PC-9 (cell line): ENCODE measurements around the gene CES1. TPM values are rescaled to one million over a fixed set of nuclear protein-coding genes. Genes with fewer than 3 reads are reported as not detected.
"Not testable (repeated sequence)": the region's sequence is repeated elsewhere in the genome, so short reads cannot be mapped to it uniquely, and the experiment has no call there.

Source experiments
- BruUV-seq: library from RNA; stranded (reverse); fragments of 400-500 nt; replicated peaks from 2 replicates; lab custom pipeline; 2021; lab: Mats Ljungman, UMichigan
- CTCF ChIA-PET: fragments of 300-600 bp; sonication (Branson Sonifier 250); formaldehyde crosslinking; loops from one replicate; lab custom pipeline; 2022; ENCODE audit warnings: antibody characterized with exemption; lab: Charles Lee
- POLR2A ChIA-PET: fragments of 300-600 bp; sonication (Branson Sonifier 250); formaldehyde crosslinking; loops from one replicate; lab custom pipeline; 2022; ENCODE audit warnings: antibody characterized with exemption; ENCODE audit not compliant: unreplicated experiment; lab: Charles Lee
- DNase-seq, 2 experiments: peaks; one replicate each; pipeline versions ENCODE4 v3.0.0 to v3.0.0-alpha.2; 2015 to 2022; ENCODE audit warnings: mixed read lengths in 1 of 2
- H2AFZ ChIP-seq: fragments of 200-600 bp; sonication (generic); 2 replicates; pipeline ENCODE4 v1.8.1; 2017; ENCODE audit warnings: antibody characterized with exemption
- H3F3A ChIP-seq: fragments of 200-600 bp; sonication (generic); 2 replicates; pipeline ENCODE4 v1.8.1; 2017; ENCODE audit warnings: antibody characterized with exemption, mild to moderate bottlenecking, low read depth; ENCODE audit not compliant: insufficient read depth
- H3K27ac ChIP-seq: fragments of 200-600 bp; sonication (generic); 2 replicates; pipeline ENCODE4 v1.6.1; 2016; ENCODE audit warnings: mixed run types
- H3K27me3 ChIP-seq: fragments of 200-600 bp; sonication (generic); 2 replicates; pipeline ENCODE4 v1.6.1; 2016; ENCODE audit warnings: low read depth, mixed run types; ENCODE audit not compliant: insufficient read depth
- H3K36me3 ChIP-seq: fragments of 200-600 bp; sonication (generic); 2 replicates; pipeline ENCODE4 v1.6.1; 2016; ENCODE audit warnings: low read depth, mixed run types
- H3K4me1 ChIP-seq: fragments of 200-600 bp; sonication (generic); replicated peaks from 2 replicates; pipeline ENCODE4 v1.6.1; 2016; ENCODE audit warnings: mixed run types; ENCODE audit not compliant: insufficient read depth
- H3K4me2 ChIP-seq: fragments of 200-600 bp; sonication (generic); 2 replicates; pipeline ENCODE4 v1.6.1; 2017; ENCODE audit warnings: mixed run types
- H3K4me3 ChIP-seq: fragments of 200-600 bp; sonication (generic); 2 replicates; pipeline ENCODE4 v1.6.1; 2016; ENCODE audit warnings: mixed run types
- H3K79me2 ChIP-seq: fragments of 200-600 bp; sonication (generic); 2 replicates; pipeline ENCODE4 v1.6.1; 2017; ENCODE audit warnings: low read depth, mixed run types
- H3K9me2 ChIP-seq: fragments of 200-600 bp; sonication (generic); 2 replicates; pipeline ENCODE4 v1.8.1; 2017; ENCODE audit warnings: mild to moderate bottlenecking; ENCODE audit not compliant: insufficient read depth
- H3K9me3 ChIP-seq: fragments of 200-600 bp; sonication (generic); 2 replicates; pipeline ENCODE4 v1.8.1; 2016; ENCODE audit warnings: low read depth; ENCODE audit not compliant: insufficient read depth
- H4K20me1 ChIP-seq: fragments of 200-600 bp; sonication (generic); 2 replicates; pipeline ENCODE4 v1.8.1; 2017; ENCODE audit not compliant: insufficient read depth
- EZH2 ChIP-seq: fragments of 200-600 bp; sonication (generic); IDR thresholded peaks from 2 replicates; pipeline ENCODE4 v1.8.0; 2017; ENCODE audit warnings: antibody characterized with exemption, low read depth
- intact Hi-C: fragments of 100-400 bp; cut with micrococcal nuclease; formaldehyde crosslinking; loops from one replicate; pipeline ENCODE4 v1.10.0; 2022; ENCODE audit not compliant: unreplicated experiment
- total RNA-seq: library from RNA; stranded (reverse); gene quantifications from 2 replicates; pipeline ENCODE4 v1.2.3, GENCODE V29; 2021
- TF ChIP-seq, protein P1 (sequence below): fragments of 200-600 bp; sonication (generic); conservative IDR thresholded peaks from 2 replicates; pipeline ENCODE4 v1.6.1; 2017; ENCODE audit warnings: mixed run types, antibody characterized with exemption, mild to moderate bottlenecking, moderate library complexity

The CES1 gene
- total RNA-seq, 1 experiment from 2014 or later, result 107 TPM

DNA sequence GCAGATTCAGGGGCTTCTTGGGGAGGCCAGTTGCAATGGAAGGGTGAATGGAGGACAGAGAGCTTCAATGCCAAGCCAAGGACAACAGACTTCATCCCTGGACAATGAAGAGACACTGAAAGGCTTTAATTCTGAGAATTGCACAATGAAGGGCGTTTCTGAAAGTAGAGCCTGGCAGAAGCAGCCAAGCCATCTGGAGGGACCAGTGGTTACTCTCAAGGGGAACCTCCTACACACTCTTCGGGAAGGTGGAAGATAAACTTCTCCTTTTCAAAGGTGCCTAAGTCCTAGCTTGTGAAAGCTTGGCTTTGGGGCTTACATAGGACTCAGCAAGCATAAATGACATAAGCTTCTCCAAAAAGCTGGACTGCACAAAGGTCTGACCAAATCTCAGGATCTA lies 6.2 kb upstream of the CES1 start:
- H3K27me3 ChIP-seq, result no peaks in the 10 kb centered on the region
- TF ChIP-seq, protein P1, sequence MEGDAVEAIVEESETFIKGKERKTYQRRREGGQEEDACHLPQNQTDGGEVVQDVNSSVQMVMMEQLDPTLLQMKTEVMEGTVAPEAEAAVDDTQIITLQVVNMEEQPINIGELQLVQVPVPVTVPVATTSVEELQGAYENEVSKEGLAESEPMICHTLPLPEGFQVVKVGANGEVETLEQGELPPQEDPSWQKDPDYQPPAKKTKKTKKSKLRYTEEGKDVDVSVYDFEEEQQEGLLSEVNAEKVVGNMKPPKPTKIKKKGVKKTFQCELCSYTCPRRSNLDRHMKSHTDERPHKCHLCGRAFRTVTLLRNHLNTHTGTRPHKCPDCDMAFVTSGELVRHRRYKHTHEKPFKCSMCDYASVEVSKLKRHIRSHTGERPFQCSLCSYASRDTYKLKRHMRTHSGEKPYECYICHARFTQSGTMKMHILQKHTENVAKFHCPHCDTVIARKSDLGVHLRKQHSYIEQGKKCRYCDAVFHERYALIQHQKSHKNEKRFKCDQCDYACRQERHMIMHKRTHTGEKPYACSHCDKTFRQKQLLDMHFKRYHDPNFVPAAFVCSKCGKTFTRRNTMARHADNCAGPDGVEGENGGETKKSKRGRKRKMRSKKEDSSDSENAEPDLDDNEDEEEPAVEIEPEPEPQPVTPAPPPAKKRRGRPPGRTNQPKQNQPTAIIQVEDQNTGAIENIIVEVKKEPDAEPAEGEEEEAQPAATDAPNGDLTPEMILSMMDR, result no peak
- TF ChIP-seq EZH2, result no peak
- H3F3A ChIP-seq, result peaks cover 11% of the 10 kb centered on the region
- DNase-seq, result no peak
- CTCF ChIA-PET, result interaction anchor here (0.6 kb wide), 1 partner anchor 701 kb away, joined by 3 read pairs; no protein-coding TSS in a partner anchor
- intact Hi-C loops, result loop anchor here (10.0 kb wide), 1 partner anchor 84 kb away; no protein-coding TSS in a partner anchor
- H3K27ac ChIP-seq, result no peak overlapping the region
- H3K4me1 ChIP-seq, result peaks cover 30% of the 10 kb centered on the region
- no peak overlapping the region for H3K4me2 ChIP-seq
- no peak overlapping the region for H3K4me3 ChIP-seq
- no peaks in the 10 kb centered on the region for H3K79me2 ChIP-seq
- BruUV-seq, result no TSS peak
- no peaks in the 10 kb centered on the region for H3K9me3 ChIP-seq
- H3K9me2 ChIP-seq, result peaks cover 4% of the 10 kb centered on the region; the same call in 1 of the 2 replicates
- no peaks in the 10 kb centered on the region for H4K20me1 ChIP-seq
- POLR2A ChIA-PET, result no interaction called here
- no peaks in the 10 kb centered on the region for H3K36me3 ChIP-seq
- H2AFZ ChIP-seq, result no peak overlapping the region

DNA sequence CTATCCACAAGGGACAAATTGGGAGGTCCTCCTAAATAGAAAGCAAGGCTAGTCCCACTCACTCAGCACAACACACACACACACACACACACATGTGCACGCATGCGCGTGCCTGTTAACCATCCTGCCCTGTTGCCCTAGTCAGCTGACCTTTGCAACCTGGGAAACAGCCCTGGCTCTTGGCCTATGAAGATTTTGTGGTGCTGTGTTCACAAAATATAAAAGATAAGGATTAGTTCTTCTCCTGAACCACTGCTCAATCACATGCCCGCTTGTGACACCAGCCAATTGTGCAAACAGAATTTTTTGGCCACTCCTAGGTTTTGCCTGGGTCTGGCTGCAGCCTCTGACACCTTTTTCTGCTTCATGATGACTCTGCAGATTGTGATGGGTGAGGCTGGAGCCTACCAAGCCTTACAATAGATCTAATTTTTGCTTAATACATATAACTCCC lies 3.3 kb upstream of the CES1 start:
- Histone ChIP-seq H3K79me2 (no peaks in the 10 kb centered on the region), H2AFZ (peak overlapping the region; percentile 63; the same call in 1 of the 2 replicates), H4K20me1 (no peaks in the 10 kb centered on the region), H3K4me3 (no peak overlapping the region), H3K27ac (peak overlapping the region; percentile 100), H3K9me3 (no peaks in the 10 kb centered on the region), H3K4me2 (peak overlapping the region; percentile 60), H3K27me3 (no peaks in the 10 kb centered on the region), H3F3A (peaks cover 11% of the 10 kb centered on the region), H3K9me2 (no peaks in the 10 kb centered on the region), H3K4me1 (peaks cover 35% of the 10 kb centered on the region), H3K36me3 (no peaks in the 10 kb centered on the region)
- BruUV-seq, result no TSS peak
- peak; percentile 50 to 87 for DNase-seq
- no peak for TF ChIP-seq EZH2
- TF ChIP-seq, protein P1, result no peak
- POLR2A ChIA-PET, result no interaction called here
- intact Hi-C loops, result loop anchor here (10.0 kb wide), 1 partner anchor 81 kb away; no protein-coding TSS in a partner anchor
- CTCF ChIA-PET, result interaction anchor here (0.5 to 0.6 kb wide), 2 partner anchors 342 to 463 kb away, joined by 7 to 9 read pairs; no protein-coding TSS in a partner anchor

DNA sequence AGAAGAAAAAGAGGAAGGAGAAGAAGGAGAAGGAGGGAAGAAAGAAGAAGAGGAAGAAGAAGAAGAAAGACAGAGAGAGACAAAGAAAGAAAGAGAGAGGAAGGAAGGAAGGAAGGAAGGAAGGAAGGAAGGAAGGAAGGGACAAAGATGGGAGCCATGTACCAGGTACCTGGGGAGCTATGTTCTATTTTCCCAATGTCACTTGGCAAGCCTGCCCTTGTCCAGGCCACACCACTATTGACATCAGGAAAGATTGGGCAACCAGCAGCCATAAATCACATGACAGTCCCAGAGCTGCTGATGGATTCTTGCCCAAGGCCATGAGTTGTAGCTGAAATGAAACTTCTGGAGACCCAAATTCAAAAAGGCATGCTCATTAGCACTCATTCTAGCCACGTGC lies 2.7 kb upstream of the CES1 start:
- no peaks in the 10 kb centered on the region for H3K36me3 ChIP-seq
- no peak overlapping the region for H2AFZ ChIP-seq
- intact Hi-C loops, result loop anchor here (10.0 kb wide), 1 partner anchor 81 kb away; no protein-coding TSS in a partner anchor
- no peaks in the 10 kb centered on the region for H3K27me3 ChIP-seq
- no peak overlapping the region for H3K4me3 ChIP-seq
- POLR2A ChIA-PET, result no interaction called here
- peak overlapping the region; percentile 42 for H3K4me2 ChIP-seq
- peaks cover 11% of the 10 kb centered on the region for H3F3A ChIP-seq
- peaks cover 35% of the 10 kb centered on the region for H3K4me1 ChIP-seq
- DNase-seq, result no peak
- no peaks in the 10 kb centered on the region for H4K20me1 ChIP-seq
- H3K9me2 ChIP-seq, result no peaks in the 10 kb centered on the region
- no peaks in the 10 kb centered on the region for H3K79me2 ChIP-seq
- no peaks in the 10 kb centered on the region for H3K9me3 ChIP-seq
- BruUV-seq, result no TSS peak
- H3K27ac ChIP-seq, result peak overlapping the region; percentile 100
- no peak for TF ChIP-seq EZH2
- TF ChIP-seq, protein P1, result no peak
- CTCF ChIA-PET, result interaction anchor here (0.6 kb wide), 1 partner anchor 342 kb away, joined by 9 read pairs; no protein-coding TSS in a partner anchor

DNA sequence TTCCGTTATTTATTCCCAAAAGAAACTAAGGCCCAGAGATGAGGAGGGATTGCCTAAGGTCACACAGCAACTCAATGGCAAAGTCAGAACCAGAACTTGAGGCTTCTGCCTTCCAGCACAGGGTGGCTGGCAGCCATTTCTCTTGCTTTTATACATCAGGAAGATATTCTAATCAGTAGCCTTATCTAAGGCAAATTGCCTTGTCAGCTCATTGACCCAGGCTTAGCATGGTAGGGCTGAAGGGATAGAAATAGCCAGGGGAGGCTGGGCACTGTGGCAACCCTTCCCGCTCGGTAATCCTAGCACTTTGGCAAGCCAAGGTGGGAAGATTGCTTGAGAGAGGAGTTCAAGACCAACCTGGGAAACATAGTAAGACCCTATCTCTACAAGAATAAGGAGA lies 2.3 kb upstream of the CES1 start:
- POLR2A ChIA-PET, H3K36me3 ChIP-seq, DNase-seq, H3K9me2 ChIP-seq, BruUV-seq, H4K20me1 ChIP-seq, H3K4me3 ChIP-seq, H3K27me3 ChIP-seq, H2AFZ ChIP-seq, H3K9me3 ChIP-seq, CTCF ChIA-PET, H3K79me2 ChIP-seq: not testable (repeated sequence)
- peaks cover 35% of the 10 kb centered on the region for H3K4me1 ChIP-seq
- H3F3A ChIP-seq, result peaks cover 11% of the 10 kb centered on the region
- H3K27ac ChIP-seq, result peak overlapping the region; percentile 100
- H3K4me2 ChIP-seq, result peak overlapping the region; percentile 42; the same call in 1 of the 2 replicates
- intact Hi-C loops, result loop anchor here (10.0 kb wide), 1 partner anchor 80 kb away; no protein-coding TSS in a partner anchor
